Adrenal gland (tissue), 5 donors: ENCODE results near the gene FAM83B.

Experiments
- POLR2A ChIP-seq, 2 donors: fragments of 450-650 bp; IDR thresholded peaks; one replicate each; pipeline ENCODE4 v1.6.1; 2017; ENCODE audit warnings: antibody characterized with exemption in 2 of 2, mild to moderate bottlenecking in 2 of 2, moderate library complexity in 1 of 2
- TF ChIP-seq, protein P1 (sequence below), 6 experiments: fragments of 450-650 bp in 4 of 6; fragments of 200-600 bp in 2 of 6; sonication (generic) in 1 of 6; IDR thresholded peaks; 1 replicate in 5 of 6; 2 replicates in 1 of 6; pipeline versions ENCODE4 v1.5.1 to v1.8.0; 2016 to 2021; ENCODE audit warnings: antibody characterized with exemption in 6 of 6, mild to moderate bottlenecking in 2 of 6, moderate library complexity in 1 of 6
- donor health status: DM: no; HTN: no; CAD: no.

DNA sequence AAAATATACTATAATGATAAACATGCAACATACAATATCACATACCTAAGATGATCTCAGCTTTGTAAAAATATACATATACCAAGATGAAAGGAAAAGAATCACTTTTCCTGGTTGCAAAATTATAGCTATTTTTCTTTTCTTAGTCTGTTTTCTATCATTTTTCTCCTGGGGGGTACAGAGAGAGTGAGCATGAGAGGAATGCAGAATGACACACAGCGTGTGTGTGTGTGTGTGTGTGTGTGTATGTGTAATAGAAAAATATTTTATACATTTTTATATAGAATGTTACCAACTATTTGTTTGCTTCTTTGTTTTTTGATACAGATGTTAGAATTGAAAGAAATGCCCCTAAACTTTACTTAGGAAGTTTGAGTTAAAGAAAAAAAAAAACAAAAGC lies 64.3 kb downstream of the FAM83B start:
- TF ChIP-seq, protein P1, sequence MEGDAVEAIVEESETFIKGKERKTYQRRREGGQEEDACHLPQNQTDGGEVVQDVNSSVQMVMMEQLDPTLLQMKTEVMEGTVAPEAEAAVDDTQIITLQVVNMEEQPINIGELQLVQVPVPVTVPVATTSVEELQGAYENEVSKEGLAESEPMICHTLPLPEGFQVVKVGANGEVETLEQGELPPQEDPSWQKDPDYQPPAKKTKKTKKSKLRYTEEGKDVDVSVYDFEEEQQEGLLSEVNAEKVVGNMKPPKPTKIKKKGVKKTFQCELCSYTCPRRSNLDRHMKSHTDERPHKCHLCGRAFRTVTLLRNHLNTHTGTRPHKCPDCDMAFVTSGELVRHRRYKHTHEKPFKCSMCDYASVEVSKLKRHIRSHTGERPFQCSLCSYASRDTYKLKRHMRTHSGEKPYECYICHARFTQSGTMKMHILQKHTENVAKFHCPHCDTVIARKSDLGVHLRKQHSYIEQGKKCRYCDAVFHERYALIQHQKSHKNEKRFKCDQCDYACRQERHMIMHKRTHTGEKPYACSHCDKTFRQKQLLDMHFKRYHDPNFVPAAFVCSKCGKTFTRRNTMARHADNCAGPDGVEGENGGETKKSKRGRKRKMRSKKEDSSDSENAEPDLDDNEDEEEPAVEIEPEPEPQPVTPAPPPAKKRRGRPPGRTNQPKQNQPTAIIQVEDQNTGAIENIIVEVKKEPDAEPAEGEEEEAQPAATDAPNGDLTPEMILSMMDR (IDR thresholded peaks at IDR 0.05) = no peak
- no peak for TF ChIP-seq POLR2A (IDR thresholded peaks at IDR 0.05)
